Upper lobe of left lung (tissue), 4 donors: ENCODE data around the gene KIAA1549.

Experiments
- POLR2A ChIP-seq, 4 donors: fragments of 450-650 bp; IDR thresholded peaks; one replicate each; pipeline ENCODE4 v1.5.1; 2016 to 2017; ENCODE audit warnings: antibody characterized with exemption in 4 of 4, mild to moderate bottlenecking in 2 of 4
- POLR2AphosphoS5 ChIP-seq, 2 donors: sonication (generic); formaldehyde crosslinking; IDR thresholded peaks; one replicate each; pipeline ENCODE4 v1.5.1; 2017; ENCODE audit warnings: antibody characterized with exemption in 2 of 2

DNA sequence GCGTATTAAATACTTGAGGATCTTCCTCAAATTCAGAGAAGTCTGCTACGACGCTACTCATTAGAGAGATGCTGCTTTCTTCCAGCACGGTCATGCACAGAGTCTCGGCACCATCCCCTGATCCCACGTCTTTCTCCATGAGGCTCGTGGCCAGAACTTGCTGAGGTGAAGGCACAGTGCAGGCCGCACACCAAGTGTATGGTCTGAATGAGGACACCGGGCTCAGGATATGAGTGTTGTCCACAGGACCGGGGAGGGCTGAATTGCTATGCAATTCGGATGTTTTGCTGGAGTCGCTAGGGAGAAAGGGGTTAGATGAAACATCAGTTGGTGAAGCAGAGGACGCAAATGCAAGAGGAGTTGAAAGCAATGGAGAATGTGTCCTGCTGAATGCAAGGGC, 63.0 kb downstream of the KIAA1549 start:
- TF ChIP-seq POLR2AphosphoS5 (IDR thresholded peaks at IDR 0.05) (no peak), POLR2A (IDR thresholded peaks at IDR 0.05) (no peak)
